Measurements from ENCODE around the gene DNAJC17.

DNAJC17 gene, protein sequence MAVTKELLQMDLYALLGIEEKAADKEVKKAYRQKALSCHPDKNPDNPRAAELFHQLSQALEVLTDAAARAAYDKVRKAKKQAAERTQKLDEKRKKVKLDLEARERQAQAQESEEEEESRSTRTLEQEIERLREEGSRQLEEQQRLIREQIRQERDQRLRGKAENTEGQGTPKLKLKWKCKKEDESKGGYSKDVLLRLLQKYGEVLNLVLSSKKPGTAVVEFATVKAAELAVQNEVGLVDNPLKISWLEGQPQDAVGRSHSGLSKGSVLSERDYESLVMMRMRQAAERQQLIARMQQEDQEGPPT

GRCh38 chr15:40807028-40807887 lies at the start of gene DNAJC17, which contains the start of gene ZFYVE19:
Gene DNAJC17, minus strand, starts transcription at chr15:40807473. Its CDS starts 27 bp downstream, at chr15:40807446.
Gene ZFYVE19, plus strand, starts transcription at chr15:40807089. Its CDS starts 501 bp downstream, at chr15:40807590.
- peak; percentile 93 for DNase-seq (ENCODE audit: low read depth)

DNA sequence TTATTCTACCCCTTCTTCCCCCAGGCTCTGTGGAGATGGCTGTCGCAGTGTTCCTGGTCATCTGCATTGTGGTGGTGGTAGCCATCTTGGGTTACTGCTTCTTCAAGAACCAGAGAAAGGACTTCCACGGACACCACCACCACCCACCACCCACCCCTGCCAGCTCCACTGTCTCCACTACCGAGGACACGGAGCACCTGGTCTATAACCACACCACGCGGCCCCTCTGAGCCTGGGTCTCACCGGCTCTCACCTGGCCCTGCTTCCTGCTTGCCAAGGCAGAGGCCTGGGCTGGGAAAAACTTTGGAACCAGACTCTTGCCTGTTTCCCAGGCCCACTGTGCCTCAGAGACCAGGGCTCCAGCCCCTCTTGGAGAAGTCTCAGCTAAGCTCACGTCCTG lies 49.5 kb upstream of the DNAJC17 start:
- no peak for DNase-seq (ENCODE audit: low read depth)

DNA sequence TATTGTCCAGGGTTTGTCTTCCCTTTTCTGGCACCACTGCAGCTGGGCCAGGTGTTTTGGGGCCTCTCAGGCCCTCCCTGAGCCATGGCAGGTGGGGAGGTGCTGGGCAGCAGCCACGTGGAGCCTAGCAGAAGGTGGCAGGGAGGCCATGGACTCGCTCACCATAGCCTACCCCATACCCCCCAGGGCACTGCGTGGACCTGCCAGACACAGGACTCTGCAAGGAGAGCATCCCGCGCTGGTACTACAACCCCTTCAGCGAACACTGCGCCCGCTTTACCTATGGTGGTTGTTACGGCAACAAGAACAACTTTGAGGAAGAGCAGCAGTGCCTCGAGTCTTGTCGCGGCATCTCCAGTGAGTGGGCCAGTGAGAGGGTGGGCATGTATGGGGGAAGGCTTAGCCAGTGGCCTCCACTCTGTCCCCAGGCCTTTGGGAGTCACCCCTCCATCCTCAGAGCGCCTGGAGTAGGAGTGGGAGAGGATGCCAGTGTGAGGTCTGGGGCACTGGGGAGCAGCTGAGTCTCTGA lies 48.5 kb upstream of the DNAJC17 start:
- DNase-seq (ENCODE audit: low read depth) = no peak

DNA sequence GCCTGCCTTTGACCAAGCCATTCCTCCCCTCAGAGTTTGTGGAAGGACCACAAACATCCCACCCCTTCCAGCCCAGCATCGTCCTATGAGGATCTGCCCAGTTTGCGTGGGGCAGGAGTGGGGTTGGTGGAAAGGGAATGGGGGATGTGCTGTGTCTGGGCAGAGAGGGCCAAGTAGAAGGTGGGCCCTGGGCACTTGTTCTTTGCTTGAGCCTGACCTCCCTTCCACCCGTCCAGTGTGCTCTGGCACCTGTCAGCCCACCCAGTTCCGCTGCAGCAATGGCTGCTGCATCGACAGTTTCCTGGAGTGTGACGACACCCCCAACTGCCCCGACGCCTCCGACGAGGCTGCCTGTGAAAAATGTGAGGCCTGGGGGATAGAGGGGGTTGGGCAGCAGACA lies 46.9 kb upstream of the DNAJC17 start:
- DNase-seq (ENCODE audit: low read depth) = no peak

GRCh38 chr15:40853241-40853890 lies 46.1 kb upstream of the DNAJC17 start:
- no peak for DNase-seq (ENCODE audit: low read depth)

DNA sequence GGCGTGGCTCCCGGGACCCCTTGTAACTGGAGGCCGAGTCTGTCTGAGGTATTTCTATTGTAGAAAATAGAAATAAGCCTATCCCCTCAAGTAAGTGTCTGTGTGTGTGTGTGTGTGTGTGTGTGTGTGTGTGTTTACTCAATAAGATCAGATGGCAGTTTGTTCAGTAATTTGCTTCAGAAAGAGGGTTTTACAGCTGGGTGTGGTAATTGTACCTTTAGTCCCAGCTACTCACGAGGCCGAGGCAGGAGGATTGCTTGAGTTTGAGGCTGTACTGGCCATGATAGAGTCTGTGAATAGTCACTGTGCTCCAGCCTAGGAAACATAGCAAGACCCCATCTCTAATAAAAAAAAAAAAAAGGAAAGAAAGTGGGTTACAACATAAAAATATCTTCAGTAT lies 45.3 kb upstream of the DNAJC17 start:
- DNase-seq (ENCODE audit: low read depth) = no peak

DNA sequence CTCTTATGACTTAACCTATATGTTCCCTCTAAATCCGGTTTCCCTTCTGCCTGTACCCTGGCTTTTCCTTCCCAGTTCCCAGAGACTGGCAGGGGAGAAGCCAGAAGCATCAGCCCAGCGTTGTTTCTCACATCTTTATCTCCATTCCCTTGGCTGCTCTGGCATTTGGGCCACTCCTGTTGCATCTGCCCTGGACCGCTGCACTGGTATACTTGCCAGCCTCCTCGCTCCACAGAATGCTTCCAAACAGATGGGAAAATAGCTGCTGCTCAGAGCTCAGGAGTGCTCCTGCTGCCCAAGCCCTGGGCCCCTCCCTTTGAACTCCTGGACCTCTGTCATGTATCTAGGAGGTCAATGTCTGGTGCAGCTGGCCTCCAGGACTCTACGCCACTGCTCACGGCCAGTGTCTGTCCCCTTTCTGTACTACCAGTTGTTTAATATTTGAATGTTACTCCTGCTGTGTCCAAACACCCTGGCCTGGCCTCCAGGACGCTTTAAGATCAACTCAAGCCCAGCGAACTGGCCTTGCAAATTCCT lies 43.4 kb upstream of the DNAJC17 start:
- no peak for DNase-seq (ENCODE audit: low read depth)

DNA sequence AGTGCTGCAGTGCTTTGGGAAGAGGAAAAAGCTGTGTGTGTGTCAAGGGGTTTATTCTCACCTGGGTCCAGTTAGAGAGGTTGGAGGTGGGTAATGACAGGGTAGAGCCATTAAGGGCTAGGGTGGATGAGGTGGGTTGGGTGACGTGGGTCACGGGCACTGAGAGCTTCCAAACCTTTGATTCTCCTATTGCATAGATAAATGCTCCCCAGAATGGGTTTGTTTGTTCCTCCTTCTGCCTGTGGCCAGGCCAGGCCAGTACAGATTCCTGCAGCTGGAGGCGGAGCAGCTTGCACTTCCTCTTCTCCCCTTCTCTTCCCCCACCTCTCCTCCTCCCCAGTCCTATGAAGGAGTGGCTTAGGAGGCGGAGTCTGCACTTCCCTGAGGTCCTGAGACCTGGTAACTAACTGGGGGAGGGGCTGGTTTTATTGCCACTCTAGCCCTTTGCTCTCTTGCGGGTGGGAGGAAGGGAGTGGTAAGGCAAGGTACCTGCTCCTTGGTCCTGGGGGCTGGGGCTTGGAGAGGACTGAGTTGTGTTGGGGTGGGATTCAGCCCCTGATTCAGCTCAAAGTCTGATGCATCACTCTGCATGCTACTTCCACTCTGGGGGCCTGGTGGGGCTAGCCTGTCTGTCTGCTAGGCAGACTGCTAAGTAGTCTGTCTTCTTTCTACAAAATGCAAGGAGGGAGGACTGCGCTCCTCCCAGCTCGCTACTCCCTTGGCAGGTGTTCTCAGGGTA lies 40.1 kb upstream of the DNAJC17 start:
- DNase-seq (ENCODE audit: low read depth) = no peak

GRCh38 chr15:40846841-40847222 lies 39.6 kb upstream of the DNAJC17 start:
- DNase-seq (ENCODE audit: low read depth) = no peak

DNA sequence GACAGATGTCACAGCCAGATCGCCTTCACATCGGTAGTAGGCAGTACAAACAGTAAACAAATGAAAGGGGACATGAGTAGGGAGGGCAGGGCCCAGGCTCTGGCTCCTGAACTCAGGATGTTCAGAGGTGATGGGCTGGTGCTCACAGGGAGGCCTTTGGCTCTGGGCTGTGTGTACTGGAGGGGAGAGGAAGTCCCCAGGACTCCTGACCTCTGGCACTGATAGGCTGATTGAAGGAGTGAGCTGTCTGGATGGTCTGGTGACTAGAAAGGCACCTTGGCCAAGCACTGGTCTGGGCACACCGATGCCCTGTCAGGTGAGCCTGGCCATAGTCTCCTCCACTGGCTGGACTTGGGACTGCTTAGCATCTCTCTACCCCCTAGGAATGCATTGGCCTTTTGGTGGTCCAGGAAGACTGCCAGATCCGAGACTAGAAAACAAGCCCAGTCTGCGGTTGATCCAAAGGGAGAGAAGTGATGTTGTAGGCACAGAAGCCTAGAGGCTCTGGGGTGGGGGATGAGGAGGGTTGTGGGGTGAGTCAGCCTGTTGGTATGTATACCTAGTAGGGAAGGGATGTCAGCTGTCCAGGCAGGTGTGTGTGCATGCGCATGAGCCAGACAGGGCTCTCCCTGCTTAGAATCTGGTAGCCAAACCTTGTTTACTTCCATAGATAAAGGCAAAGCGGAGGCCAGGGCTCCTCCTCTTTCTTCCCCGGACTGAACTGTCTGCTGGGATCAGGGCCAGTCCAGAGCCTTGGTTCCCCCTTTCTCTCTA lies 38.4 kb upstream of the DNAJC17 start:
- no peak for DNase-seq (ENCODE audit: low read depth)

- DNase-seq (ENCODE audit: low read depth) = no peak
These were observed 37.8 kb upstream of the DNAJC17 start for GRCh38 chr15:40845036-40845435.

- no peak for DNase-seq (ENCODE audit: low read depth)
These were observed 37.4 kb upstream of the DNAJC17 start for GRCh38 chr15:40844696-40845030.

GRCh38 chr15:40843885-40844695 lies 36.8 kb upstream of the DNAJC17 start, which contains the start of gene SPINT1:
Gene SPINT1, plus strand, starts transcription at chr15:40844048. Its CDS starts 507 bp downstream, at chr15:40844555.
- DNase-seq (ENCODE audit: low read depth) = no peak

GRCh38 chr15:40843261-40843884 lies 36.1 kb upstream of the DNAJC17 start:
- no peak for DNase-seq (ENCODE audit: low read depth)

- DNase-seq (ENCODE audit: low read depth) = no peak
These were observed 34.5 kb upstream of the DNAJC17 start for GRCh38 chr15:40841741-40842140.

GRCh38 chr15:40838756-40839155 lies 31.5 kb upstream of the DNAJC17 start:
- no peak for DNase-seq (ENCODE audit: low read depth)

DNA sequence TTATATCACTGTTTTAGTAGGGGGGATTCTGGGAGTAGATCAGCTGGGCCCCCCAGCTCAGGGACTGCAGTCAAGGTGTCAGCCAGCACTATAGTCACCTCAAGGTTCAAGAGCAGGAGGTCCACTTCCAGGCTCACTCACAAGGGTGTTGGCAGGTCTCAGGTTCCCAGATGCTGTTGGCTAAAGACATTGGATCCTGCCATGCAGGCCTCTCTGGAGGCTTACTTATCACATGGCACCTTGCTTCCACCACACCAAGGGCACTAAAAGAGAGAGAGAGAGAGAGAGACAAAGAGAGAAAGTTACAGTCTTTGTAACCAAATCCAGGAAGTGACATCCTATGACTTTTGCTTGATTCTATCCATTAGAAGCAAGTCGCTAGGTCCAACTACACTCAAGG lies 28.7 kb upstream of the DNAJC17 start:
- no peak for DNase-seq (ENCODE audit: low read depth)

DNA sequence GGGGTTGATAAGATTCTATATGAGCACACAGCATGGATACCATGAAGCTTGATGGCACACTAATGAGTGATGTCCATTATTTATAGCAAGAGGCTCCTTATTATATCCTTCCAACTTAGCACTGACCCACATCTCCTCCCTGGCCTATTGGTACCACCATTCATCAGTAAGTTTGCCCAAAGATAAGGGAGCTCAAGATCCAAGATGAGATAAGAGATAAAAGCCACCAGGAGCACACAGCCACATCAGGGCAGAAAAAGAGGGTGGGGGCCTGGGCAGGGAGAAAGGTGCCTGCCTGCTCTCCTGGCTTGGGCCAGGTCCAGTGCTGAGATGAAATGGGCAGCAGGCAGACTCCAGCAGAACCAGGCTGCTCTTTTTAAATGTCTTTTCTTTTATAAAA lies 25.6 kb upstream of the DNAJC17 start:
- DNase-seq (ENCODE audit: low read depth) = no peak

DNA sequence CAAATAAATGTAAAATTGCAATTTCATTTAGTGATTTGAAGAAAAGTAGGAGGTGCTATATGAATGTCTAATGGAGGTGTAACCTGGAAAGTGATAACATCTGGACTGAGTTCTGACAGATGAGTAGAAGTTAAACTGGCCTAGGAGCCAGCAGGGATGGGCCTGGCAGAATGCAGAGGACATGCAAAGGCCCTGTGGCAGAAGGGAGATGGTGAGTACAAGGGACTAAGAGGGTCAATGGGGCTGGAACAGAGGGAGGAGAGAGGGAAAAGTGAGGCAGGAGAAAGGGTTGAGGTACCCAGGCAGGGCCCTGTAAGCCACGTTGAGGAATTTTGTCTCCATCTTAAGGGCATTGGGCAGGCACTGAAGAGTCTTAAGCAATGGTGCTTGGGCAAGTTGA lies 24.6 kb upstream of the DNAJC17 start:
- no peak for DNase-seq (ENCODE audit: low read depth)
